Activated T-cell treated with anti-CD3 and anti-CD28 coated beads for 48 hours (primary cell): ENCODE results near the gene PDHB.
"Not testable (repeated sequence)": the region's sequence is repeated elsewhere in the genome, so short reads cannot be mapped to it uniquely, and the experiment has no call there.

Experiments
- DNase-seq: peaks from one replicate; pipeline ENCODE4 v3.0.0-alpha.2; 2020; ENCODE audit warnings: low read depth

Gene PDHB

DNA sequence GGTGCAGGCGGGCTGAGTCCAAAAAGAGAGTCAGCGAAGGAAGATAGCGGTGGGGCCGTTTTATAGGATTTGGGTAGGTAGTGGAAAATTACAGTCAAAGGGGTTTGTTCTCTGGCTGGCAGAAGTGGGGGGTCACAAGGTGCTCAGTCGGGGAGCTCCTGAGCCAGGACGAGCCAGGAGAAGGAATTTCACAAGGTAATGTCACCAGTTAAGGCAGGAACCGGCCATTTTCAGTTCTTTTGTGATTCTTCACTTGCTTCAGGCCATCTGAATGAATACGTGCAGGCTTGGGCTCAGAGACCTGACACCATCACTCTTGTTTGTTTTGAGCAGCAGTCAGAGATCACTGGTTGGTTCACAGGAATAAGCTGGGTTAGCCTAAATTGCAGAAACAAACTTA is 3.6 kb upstream of the PDHB start:
- not testable (repeated sequence) for DNase-seq

GRCh38 chr3:58434990-58435389 is 1.4 kb upstream of the PDHB start:
- no peak for DNase-seq

DNA sequence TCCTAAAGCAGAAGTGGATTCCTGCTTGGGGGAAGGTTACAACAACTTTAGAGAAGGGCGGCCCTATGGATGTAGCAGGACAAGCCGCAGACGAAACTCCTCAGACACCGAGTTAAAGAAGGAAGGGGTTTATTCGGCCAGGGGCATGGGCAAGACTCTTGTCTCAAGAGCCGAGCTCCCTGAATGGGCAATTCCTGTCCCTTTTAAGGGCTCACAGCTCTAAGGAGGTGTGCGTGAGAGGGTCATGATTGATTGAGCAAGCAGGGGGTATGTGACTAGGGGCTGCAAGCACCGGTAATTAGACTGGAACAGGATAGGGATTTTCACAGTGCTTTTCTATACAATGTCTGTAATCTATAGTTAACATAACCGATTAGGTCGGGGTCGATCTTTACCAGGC is 879 bp upstream of the PDHB start:
- DNase-seq = no peak

DNA sequence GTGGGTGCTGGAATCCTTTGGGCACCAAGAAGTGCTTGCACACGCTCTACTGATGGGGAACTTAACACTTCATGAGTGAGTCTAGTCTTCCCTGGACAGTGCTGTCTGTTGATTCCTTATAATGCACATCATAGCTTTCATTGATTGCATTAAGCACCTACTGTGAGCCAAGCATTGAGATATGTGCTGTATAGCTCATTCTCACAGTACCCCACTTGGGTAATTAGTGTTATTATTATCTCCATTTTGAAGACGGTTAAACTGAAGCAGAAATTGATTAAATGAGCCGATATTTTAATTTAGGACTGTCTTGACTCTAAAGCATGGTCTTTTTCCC is 504 bp upstream of the PDHB start:
- no peak for DNase-seq

DNA sequence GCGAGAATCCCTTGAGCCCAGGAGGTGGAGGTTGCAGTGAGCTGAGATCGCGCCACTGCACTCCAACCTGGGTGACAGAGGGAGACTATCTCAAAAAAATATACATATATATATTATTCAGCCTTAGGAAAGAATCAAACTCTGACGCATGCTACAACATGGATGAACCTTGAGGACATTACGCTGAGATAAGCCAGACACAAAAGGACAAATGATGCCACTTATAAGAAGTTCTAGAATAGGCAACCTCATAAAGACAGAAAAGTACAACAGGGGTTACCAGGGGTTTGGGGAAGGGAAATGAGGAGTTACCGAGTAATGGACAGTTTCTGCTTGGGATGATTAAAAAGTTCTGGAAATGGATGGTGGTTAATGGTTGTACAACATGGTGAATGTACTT is 727 bp downstream of the PDHB start:
- DNase-seq = no peak

DNA sequence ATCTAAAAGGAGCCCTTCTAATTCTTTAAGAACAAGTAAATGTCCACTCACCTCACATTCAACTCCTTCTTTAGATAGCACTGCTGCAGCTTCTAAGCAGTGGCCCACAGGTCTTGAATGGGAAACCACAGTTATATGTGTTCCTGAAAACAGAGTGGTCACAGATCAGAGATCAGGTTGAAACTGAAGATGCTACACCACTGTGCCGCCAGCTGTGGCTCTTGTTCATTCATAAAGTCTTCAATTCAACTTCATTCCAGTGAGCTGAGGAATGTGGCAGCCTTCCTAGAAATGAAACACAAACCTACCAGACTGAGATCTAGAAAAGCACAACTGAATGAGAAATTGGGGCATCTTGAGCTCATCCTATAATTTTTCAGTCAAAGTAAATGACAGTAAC is 4.0 kb downstream of the PDHB start:
- DNase-seq = no peak

GRCh38 chr3:58427661-58428361 is 5.8 kb downstream of the PDHB start:
- no peak for DNase-seq

- DNase-seq = no peak
Measured at GRCh38 chr3:58425782-58426181, 7.8 kb downstream of the PDHB start.

DNA sequence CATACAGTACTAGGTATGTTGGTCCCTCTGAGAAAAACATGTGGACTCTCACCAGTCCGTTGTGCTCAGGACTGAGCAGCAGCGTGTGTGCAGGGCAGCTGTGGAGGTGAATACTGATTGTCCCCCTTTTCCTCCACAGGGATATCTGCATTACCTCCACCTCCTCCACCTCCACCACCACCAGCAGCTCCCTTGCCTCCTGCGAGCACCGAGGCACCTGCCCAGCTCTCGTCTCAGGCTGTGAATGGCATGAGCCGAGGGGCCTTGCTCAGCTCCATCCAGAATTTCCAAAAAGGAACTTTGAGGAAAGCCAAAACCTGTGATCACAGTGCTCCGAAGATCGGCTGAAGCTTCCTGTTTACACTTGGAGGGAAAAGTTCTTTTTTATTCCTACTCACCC is 9.0 kb downstream of the PDHB start:
- no peak for DNase-seq

- no peak for DNase-seq
Measured at GRCh38 chr3:58422756-58423325, 10.8 kb downstream of the PDHB start.

DNA sequence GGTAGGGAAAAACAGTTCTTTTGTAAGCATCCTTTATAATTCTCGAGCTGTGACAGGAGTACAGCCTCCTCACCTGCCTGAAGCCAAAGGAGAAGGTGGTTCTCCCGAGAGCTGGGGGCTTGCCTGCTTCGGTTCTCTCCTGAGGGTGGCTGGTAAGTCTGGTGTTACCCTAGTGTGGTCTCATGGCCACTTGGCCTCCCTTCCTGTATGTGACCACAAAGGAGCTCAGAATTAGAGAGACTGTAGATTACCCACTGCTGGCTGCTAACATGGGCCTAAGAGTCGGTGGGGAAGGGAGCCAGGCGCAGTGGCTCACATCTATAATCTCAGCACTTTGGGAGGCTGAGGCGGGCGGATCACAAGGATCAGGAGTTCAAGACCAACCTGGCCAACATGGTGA is 12.6 kb downstream of the PDHB start:
- no peak for DNase-seq

DNA sequence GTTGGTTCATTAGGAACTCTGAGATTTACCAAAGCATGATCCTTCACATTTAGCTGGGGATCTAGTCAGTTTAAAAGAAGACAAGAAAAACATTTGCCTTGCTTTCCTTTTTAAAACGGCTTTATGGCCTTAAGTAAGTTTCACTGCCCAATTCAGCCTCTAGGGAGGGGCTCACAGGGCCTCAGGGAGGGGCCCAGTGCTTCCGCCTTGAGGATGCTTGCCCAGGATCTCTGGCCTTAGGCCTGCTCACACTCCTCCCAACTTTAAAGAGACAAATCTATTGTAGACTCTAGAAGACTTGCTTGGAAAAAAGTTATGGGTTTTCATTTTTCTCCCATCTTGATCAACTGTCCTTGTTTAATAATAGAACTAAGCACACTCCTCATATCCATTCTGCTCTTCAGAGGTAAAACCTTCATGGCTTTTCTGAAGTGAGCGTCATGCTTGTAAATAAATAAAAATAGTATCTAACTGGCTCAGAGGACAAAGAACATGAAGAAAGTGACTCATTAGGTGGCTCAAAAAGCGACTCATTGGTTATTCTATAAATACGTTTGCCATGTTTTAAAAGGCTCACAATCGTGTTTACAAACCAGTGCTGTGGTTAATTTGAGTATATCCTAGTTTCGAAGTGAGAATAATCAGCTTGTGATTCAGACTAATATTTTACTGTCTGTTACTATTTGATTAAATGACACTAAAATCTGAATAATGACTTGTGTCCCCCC is 13.7 kb downstream of the PDHB start:
- no peak for DNase-seq

- DNase-seq = no peak
Measured at GRCh38 chr3:58418227-58418626, 15.4 kb downstream of the PDHB start.

DNA sequence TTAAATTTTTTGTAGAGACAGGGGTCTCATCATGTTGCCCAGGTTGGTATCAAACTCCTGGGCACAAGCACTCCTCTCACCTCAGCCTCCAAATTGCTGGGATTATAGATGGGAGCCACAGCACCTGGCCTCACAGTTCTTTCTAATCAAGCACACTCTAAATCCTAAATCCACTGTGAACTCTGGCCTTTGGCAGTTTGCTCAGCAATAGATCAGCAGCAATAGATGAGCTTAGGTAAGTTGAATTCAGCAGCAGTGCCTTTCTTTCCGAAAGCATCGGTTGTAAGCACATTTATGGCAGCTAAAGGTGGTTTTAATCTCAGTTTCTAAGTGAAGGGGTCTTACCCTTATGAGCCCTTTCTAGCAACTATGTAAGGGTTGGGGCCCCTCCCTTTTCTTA is 16.6 kb downstream of the PDHB start:
- no peak for DNase-seq

GRCh38 chr3:58416191-58416590 is 17.4 kb downstream of the PDHB start:
- DNase-seq = no peak

- DNase-seq = peak; percentile 7
Measured at GRCh38 chr3:58414538-58415197, 19.0 kb downstream of the PDHB start.

DNA sequence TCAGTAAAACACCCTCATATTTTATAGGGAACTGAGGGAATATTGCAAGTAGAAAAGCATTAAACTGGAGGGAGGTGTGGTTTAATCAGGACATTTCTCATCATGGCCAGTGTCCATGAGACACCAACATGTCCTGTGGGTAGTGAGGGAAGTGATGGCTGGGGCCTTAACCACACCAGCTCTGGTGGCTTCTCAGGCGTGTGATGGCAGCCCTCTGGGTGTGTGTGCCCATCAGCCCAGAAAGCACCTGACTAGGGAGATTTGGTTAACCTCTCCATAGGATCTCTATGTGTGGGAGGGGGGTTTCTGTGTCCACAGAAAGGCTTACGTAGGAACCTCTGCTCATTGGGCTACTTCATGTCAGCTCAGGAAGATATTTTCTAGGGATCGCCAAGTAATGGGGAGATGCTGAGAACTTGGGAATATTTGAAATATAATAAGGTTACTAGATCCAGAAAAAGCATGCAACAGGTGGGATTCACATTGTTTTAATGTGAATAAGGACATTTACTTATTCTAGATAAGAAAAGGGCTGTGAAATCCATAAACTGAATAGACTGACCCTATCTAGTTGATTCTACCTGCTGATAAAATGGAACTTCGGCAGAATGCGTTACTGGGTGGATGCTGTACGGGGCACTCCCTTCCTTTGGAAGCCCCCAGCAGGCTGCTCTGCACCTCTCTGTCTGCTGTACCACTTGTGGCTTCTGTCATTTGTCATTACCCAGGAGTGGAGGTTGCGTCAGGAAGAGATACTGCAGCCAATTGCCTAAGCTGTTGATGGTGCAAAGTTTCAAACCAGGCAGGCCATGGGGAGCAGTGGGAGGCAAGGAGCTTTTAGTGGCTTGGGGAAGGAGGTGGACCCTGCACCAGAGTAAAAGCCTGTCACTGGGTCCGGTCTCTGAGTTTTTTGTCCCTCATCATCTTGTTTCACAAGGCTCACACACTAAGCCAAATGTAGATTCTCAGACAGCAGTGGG is 21.5 kb downstream of the PDHB start:
- no peak for DNase-seq

DNA sequence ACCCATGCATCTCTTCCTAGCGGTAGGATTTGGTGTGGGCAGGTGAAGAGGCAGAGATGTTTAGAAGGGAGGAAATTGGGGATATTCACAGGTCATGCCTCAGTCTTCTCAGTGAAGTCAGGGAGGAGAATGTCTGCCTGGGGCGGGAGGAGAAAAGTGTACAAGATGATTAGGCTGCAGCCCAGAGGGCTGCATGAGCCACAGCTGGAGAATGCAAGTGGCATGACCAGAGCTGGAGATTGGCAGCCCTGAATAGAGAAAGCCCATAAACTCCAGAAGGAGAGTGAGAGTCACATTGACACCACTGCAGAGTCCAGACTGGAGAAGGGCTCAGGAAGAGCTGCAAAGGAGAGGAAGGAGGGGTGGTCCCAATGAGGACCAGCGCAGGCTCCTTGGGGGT is 22.6 kb downstream of the PDHB start:
- no peak for DNase-seq

DNA sequence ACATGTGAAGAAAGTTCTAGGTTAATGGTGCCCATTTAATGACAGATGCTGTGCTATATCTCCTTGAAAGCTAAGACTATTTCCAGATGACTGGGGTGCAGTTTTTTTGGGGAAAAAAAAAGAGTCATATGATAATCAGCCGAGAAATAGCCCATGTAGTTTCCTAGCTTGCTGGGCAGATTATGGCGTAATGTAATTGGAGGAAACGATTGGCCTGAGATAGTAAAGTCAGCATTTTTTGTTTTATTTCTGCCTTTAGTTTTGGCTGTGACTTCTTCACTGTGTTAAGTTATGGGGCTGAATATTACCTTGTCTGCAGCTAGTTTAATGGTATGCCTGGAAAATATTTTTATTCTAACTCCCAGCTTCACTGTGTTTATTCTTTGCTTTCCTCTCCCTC is 24.0 kb downstream of the PDHB start:
- DNase-seq = no peak

DNA sequence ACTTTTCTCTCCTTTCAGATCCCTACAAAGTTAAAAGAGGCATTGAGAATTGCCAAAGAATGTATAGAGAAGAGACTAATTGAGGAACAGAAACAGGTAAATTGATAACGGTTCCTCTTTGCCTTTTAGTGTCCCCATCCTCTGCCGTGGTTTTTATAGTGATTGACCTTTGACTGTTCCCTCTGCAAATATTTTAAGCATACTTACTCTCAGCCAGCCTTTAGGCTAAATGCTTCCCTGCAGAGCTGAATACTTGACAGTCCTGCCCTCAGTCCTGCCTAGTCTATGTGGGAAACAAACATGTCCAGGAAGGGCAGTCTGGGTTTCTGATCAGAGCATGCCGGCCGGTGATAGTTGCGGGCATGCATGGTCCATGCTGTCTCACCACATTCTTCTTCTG is 24.7 kb downstream of the PDHB start:
- no peak for DNase-seq

DNA sequence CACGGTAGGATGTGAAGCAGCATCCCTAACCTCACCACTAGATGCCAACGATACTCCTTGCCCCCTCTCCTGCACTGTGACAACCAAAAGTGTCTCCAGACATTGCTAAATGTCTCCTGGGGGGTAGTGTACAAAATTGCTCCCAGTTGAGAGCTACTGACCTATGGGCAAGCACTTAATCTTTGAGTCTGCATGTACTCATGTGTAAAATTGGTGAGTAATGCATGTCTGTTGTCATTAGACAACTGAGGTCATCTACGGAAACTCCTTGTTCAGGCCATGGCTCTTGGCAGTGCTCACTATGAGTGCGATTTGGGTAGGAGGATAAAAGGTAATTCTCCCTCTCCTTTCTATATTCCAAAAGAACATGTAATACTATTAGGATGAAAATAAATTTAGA is 29.2 kb downstream of the PDHB start:
- no peak for DNase-seq

DNA sequence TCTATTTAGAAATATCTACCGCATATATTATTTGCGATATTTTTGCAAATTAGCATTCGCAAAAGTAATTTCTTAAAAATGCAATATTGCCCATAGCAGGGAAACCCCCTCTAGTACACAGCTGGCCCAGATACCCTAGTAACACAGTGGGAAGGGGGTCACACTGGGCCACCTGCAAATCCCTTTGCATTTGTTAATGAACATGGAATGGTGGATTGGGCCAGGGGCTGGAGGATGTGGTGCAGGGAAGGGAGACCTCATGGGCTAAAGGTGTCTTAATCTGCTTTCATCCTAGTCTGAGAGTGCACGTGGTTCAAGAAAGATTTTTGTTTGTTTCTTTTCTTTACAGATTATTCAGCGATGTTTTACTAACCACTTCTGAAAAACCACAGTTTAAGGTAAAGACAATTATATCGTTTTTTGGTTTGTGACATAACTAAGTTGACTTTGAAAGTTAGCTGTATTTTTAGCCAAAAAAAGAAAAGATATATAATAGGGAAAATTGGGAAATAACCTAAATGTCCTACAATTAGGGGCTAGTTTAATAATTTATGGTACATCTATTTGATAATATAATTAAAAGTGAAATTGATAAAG is 30.0 kb downstream of the PDHB start:
- no peak for DNase-seq
